H54 (cell line): ENCODE results near the gene LTBP1.

Experiments used
- DNase-seq: peaks from one replicate; pipeline ENCODE4 v3.0.0; 2011; ENCODE audit warnings: low spot score, mixed read lengths; ENCODE audit not compliant: insufficient read length
- FAIRE-seq: peaks from 3 replicates; lab custom pipeline; 2011; peaks lifted over from hg19 to GRCh38; lab: Jason Lieb, UNC
- POLR2A ChIP-seq: IDR thresholded peaks from 2 replicates; pipeline ENCODE4 v1.6.1; 2011; ENCODE audit warnings: low read depth, mild to moderate bottlenecking, low read length

The LTBP1 gene

GRCh38 chr2:33333433-33333832, 386.7 kb downstream of the LTBP1 start:
- FAIRE-seq (no peak), DNase-seq (no peak)
- TF ChIP-seq POLR2A: no peak

GRCh38 chr2:33334083-33334482, 387.3 kb downstream of the LTBP1 start:
- TF ChIP-seq POLR2A: no peak
- FAIRE-seq (no peak), DNase-seq (no peak)

- TF ChIP-seq POLR2A: no peak
- DNase-seq (no peak), FAIRE-seq (no peak)
These were observed 388.8 kb downstream of the LTBP1 start for GRCh38 chr2:33335516-33335915.

GRCh38 chr2:33336036-33336625, 389.4 kb downstream of the LTBP1 start:
- DNase-seq (no peak), FAIRE-seq (no peak)
- no peak for TF ChIP-seq POLR2A

GRCh38 chr2:33337385-33337960, 390.7 kb downstream of the LTBP1 start:
- DNase-seq (no peak), FAIRE-seq (no peak)
- TF ChIP-seq POLR2A: no peak

GRCh38 chr2:33337981-33338380, 391.2 kb downstream of the LTBP1 start:
- TF ChIP-seq POLR2A: no peak
- DNase-seq (no peak), FAIRE-seq (no peak)

- DNase-seq (no peak), FAIRE-seq (no peak)
- TF ChIP-seq POLR2A: no peak
These were observed 392.5 kb downstream of the LTBP1 start for GRCh38 chr2:33339269-33339668.

- DNase-seq (no peak), FAIRE-seq (no peak)
- no peak for TF ChIP-seq POLR2A
These were observed 393.5 kb downstream of the LTBP1 start for GRCh38 chr2:33340280-33340679.

- no peak for FAIRE-seq
- DNase-seq: no peak
- TF ChIP-seq POLR2A: no peak
These were observed 395.4 kb downstream of the LTBP1 start for GRCh38 chr2:33342171-33342570.

- TF ChIP-seq POLR2A: no peak
- no peak for FAIRE-seq
These were observed 396.0 kb downstream of the LTBP1 start for GRCh38 chr2:33342705-33343104.

GRCh38 chr2:33343387-33343895, 396.7 kb downstream of the LTBP1 start:
- FAIRE-seq (no peak), DNase-seq (no peak)
- TF ChIP-seq POLR2A: no peak

More at GRCh38 chr2:33342705-33343104, 396.0 kb downstream of the LTBP1 start:
- DNase-seq: no peak

- DNase-seq (no peak), FAIRE-seq (no peak)
- no peak for TF ChIP-seq POLR2A
These were observed 397.5 kb downstream of the LTBP1 start for GRCh38 chr2:33344230-33344629.

GRCh38 chr2:33347856-33348255, 401.1 kb downstream of the LTBP1 start:
- no peak for TF ChIP-seq POLR2A
- FAIRE-seq: no peak
- no peak for DNase-seq

- no peak for TF ChIP-seq POLR2A
- DNase-seq (no peak), FAIRE-seq (no peak)
These were observed 403.9 kb downstream of the LTBP1 start for GRCh38 chr2:33350632-33351031.

GRCh38 chr2:33351781-33352180, 405.0 kb downstream of the LTBP1 start:
- TF ChIP-seq POLR2A: no peak
- no peak for DNase-seq
- no peak for FAIRE-seq
